ENCODE results near the gene MAP1S. TPM values are rescaled to one million over a fixed set of nuclear protein-coding genes. Genes with fewer than 3 reads are reported as not detected.

The MAP1S gene, protein sequence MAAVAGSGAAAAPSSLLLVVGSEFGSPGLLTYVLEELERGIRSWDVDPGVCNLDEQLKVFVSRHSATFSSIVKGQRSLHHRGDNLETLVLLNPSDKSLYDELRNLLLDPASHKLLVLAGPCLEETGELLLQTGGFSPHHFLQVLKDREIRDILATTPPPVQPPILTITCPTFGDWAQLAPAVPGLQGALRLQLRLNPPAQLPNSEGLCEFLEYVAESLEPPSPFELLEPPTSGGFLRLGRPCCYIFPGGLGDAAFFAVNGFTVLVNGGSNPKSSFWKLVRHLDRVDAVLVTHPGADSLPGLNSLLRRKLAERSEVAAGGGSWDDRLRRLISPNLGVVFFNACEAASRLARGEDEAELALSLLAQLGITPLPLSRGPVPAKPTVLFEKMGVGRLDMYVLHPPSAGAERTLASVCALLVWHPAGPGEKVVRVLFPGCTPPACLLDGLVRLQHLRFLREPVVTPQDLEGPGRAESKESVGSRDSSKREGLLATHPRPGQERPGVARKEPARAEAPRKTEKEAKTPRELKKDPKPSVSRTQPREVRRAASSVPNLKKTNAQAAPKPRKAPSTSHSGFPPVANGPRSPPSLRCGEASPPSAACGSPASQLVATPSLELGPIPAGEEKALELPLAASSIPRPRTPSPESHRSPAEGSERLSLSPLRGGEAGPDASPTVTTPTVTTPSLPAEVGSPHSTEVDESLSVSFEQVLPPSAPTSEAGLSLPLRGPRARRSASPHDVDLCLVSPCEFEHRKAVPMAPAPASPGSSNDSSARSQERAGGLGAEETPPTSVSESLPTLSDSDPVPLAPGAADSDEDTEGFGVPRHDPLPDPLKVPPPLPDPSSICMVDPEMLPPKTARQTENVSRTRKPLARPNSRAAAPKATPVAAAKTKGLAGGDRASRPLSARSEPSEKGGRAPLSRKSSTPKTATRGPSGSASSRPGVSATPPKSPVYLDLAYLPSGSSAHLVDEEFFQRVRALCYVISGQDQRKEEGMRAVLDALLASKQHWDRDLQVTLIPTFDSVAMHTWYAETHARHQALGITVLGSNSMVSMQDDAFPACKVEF
- 46.5 and 56.1 TPM in 2 replicates for total RNA-seq (2014; rRNA removed; shearing (Covaris generic); ENCODE audit: low replicate concordance)

DNA sequence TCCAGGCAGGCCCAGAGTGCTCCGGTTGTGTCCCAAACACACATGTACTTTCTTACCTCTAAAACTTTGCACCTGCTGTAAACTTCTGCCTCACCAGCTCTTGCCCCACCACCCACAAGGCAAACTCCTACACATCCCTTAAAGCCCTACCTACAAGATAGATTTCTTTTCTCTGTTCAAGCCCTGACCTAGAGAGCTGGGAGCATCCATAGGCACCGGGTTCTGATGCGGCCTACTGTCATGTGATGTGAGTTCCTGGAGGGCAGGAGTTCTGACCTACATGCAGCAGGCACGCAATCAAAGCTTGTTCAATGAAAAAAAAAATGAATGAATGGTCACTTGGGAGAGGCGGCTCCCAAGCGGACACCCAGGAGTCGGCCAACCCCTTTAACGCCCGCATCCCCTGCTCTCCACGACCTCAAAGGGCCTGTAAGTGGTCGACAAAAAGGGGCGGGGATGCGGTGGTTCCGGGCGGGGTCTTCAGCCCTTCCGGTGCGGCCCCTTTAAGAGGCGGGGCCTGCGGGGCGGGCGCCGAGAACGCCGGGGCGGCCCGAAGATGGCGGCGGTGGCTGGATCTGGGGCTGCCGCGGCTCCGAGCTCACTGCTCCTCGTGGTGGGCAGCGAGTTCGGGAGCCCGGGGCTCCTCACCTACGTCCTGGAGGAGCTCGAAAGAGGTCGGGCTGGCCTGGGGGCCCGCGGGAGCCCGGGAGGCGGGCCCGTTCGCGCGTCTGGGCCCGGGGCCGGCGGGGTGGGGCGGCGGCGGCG, at the start of gene MAP1S:
Gene MAP1S, plus strand, starts transcription at position 534 of the 765 bp plus-strand sequence. Its CDS starts 23 bp downstream, at position 557.
- in situ Hi-C loops (cut with HindIII; ENCODE audit: low pct_unique_long_range_greater_than_20kb, low sequenced_read_pairs), result no loop called here
- peak; percentile 73 for DNase-seq (ENCODE audit: low read depth)

DNA sequence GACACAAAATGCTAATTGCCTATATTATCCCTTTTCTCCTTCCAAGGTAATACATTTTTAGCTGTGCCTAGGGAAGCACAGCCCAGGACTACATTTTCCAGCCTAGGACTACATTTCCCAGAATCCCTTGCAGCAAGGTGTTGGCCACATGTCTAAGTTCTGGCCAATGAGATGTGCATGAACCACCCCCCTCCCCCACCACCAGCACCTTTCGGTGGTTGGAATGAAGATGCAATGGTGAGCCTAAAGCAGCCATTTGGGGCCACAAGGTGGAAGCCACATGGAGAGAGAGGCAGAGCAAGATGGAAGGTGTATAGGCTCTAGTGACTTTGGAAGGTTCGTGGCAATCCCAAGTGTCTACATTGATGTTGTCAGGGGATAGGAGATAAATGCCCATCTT, 47.4 kb upstream of the MAP1S start:
- in situ Hi-C loops (cut with HindIII; ENCODE audit: low pct_unique_long_range_greater_than_20kb, low sequenced_read_pairs), result no loop called here
- peak; percentile 65 for DNase-seq (ENCODE audit: low read depth)

GRCh38 chr19:17673937-17674799, 45.1 kb upstream of the MAP1S start:
- in situ Hi-C loops (cut with HindIII; ENCODE audit: low pct_unique_long_range_greater_than_20kb, low sequenced_read_pairs), result no loop called here
- no peak for DNase-seq (ENCODE audit: low read depth)

- no peak for DNase-seq (ENCODE audit: low read depth)
- in situ Hi-C loops (cut with HindIII; ENCODE audit: low pct_unique_long_range_greater_than_20kb, low sequenced_read_pairs), result no loop called here
These were observed 43.0 kb upstream of the MAP1S start for GRCh38 chr19:17676295-17676694.

DNA sequence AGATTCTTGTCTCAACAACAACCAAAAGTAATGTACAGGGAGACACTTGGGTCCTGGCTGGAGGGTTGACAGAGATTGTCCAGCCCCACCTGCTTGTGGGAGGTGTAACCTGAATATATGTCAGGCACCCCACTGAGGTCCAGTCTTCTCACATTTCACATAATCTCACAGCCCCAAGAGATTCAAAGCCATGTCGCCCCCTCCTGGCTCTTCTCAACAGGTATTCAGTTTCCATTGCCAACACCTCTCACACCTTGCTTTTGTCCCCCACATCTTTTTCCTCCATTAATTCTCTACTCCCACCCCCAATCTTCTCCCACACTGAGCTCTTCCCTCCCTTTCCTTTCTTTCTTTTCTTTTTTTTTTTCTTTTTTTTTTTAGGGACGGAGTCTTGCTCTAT, 42.3 kb upstream of the MAP1S start:
- in situ Hi-C loops (cut with HindIII; ENCODE audit: low pct_unique_long_range_greater_than_20kb, low sequenced_read_pairs), result no loop called here
- DNase-seq (ENCODE audit: low read depth), result no peak

- in situ Hi-C loops (cut with HindIII; ENCODE audit: low pct_unique_long_range_greater_than_20kb, low sequenced_read_pairs), result no loop called here
- DNase-seq (ENCODE audit: low read depth), result no peak
These were observed 40.4 kb upstream of the MAP1S start for GRCh38 chr19:17678836-17679235.

- in situ Hi-C loops (cut with HindIII; ENCODE audit: low pct_unique_long_range_greater_than_20kb, low sequenced_read_pairs), result no loop called here
- no peak for DNase-seq (ENCODE audit: low read depth)
These were observed 39.6 kb upstream of the MAP1S start for GRCh38 chr19:17679526-17680229.

- peak; percentile 76 for DNase-seq (ENCODE audit: low read depth)
- in situ Hi-C loops (cut with HindIII; ENCODE audit: low pct_unique_long_range_greater_than_20kb, low sequenced_read_pairs), result no loop called here
These were observed 39.0 kb upstream of the MAP1S start for GRCh38 chr19:17680230-17680722.

DNA sequence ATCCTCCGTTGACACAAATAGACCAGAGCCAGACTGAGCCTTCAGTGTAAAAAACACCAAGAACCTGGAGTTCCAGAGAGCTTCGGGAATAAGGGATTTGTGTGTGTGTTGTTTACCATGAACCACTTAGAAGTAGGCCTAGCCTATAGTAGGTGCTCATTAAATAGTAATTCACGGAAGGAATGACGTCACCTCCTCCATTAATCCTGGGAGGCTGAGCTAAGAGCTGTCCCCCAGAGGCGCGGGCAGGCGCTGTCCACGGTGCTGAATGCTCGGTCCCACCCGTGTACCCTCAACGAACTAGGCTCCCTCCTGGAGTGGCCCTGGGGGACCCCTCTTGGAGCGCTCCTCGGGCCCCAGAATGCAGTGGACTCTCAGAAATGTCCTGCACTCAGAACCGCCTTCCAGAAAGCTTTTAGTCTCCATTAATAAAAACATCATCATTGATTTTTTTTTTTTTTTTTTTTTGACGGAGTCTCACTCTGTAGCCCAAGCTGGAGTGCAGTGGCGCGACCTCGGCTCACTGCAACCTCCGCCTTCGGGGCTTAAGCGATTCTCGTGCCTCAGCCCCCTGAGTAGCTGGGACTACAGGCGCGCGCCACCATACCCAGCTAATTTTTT, 37.7 kb upstream of the MAP1S start:
- peak; percentile 54 for DNase-seq (ENCODE audit: low read depth)
- in situ Hi-C loops (cut with HindIII; ENCODE audit: low pct_unique_long_range_greater_than_20kb, low sequenced_read_pairs), result no loop called here

DNA sequence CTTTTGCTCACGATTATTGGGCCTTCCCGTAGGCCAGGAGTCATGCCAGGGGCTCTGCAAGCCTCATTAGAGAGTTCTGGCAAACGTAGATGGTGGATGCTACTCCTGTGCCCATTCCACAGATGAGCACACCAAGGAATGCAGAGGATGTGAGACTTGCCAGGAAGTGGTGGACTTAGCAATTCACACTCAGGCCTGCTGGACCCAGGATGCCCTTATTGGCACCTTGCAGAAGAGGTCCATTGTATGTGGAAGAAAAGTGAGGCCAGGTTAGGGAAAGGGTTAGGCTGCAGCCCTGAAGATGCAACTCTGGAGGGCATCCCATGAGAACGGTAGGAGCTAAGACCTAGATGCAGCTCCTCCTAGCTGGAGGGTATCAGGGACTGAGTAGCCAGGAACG, 37.0 kb upstream of the MAP1S start:
- in situ Hi-C loops (cut with HindIII; ENCODE audit: low pct_unique_long_range_greater_than_20kb, low sequenced_read_pairs), result no loop called here
- DNase-seq (ENCODE audit: low read depth), result no peak

- no peak for DNase-seq (ENCODE audit: low read depth)
- in situ Hi-C loops (cut with HindIII; ENCODE audit: low pct_unique_long_range_greater_than_20kb, low sequenced_read_pairs), result no loop called here
These were observed 36.2 kb upstream of the MAP1S start for GRCh38 chr19:17683078-17683477.

DNA sequence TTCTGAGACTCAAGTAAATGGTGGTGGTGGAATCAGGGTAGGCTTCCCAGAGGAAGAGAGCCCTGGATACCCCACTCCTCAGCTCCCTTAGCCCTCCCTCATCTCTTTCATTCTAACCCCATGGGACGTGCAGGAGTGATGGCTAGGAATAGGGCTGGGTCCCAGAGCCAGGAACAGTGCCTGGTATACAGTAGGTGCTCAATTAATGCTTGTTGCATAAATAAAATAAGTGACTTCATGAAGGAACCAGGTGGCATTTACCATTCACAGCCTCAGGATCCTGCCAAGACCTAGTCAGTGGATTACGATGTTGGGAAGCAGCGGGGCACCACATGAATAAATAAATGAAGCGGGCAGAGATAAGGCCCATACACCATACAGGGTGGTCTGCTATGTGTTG, 35.0 kb upstream of the MAP1S start:
- no peak for DNase-seq (ENCODE audit: low read depth)
- in situ Hi-C loops (cut with HindIII; ENCODE audit: low pct_unique_long_range_greater_than_20kb, low sequenced_read_pairs), result no loop called here

GRCh38 chr19:17685451-17686022, 33.7 kb upstream of the MAP1S start:
- in situ Hi-C loops (cut with HindIII; ENCODE audit: low pct_unique_long_range_greater_than_20kb, low sequenced_read_pairs), result no loop called here
- DNase-seq (ENCODE audit: low read depth), result no peak

DNA sequence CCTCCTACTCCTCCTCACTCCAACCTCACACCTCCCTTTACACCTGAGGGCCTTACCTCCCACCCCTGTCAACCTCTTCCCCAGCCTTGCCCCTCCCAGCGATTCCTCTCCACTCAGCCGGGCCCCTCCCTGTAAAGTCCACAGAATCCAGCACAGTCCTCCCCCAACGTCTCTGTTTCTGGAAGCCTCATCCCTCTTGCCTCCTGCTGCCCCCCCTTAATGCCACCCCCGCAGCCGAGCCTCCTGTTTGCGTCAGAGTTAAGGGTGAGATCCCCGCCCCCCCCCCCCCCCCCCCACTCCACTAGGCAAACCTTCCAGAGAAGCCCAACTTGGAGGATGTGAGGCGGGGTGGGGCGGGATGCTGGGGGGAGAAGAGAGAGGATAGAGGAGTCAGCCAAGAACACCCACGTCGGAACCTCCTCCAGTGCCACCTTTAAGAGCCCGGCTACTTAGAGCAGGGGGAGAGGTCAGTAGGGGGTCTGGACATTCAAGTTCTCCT, 33.2 kb upstream of the MAP1S start:
- in situ Hi-C loops (cut with HindIII; ENCODE audit: low pct_unique_long_range_greater_than_20kb, low sequenced_read_pairs), result no loop called here
- no peak for DNase-seq (ENCODE audit: low read depth)

- no peak for DNase-seq (ENCODE audit: low read depth)
- in situ Hi-C loops (cut with HindIII; ENCODE audit: low pct_unique_long_range_greater_than_20kb, low sequenced_read_pairs), result no loop called here
These were observed 32.7 kb upstream of the MAP1S start for GRCh38 chr19:17686592-17687024.
